ENCODE measurements around the gene ATMIN.

Gene ATMIN

DNA sequence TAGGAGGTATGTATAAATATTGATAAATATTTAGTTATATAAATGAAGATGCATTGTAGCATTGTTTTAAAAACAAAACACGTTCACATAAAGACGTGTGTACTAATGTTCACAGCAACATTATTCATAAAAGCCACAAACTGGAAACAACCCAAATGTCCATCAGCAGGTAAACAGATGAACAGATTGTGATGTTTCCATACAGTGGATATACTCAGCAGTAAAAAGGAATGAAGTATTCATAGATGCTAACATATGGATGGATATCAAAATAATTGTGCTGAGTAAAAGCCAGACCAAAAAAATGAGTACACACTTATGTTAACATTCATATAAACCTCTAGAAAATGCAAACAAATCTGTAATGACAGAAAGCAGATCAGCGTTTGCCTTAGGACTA lies 22.7 kb upstream of the ATMIN start:
- Histone ChIP-seq H3K36me3 (ENCODE audit: low read depth) (peaks cover 77% of the 10 kb centered on the region), H3K27me3 (ENCODE audit: insufficient read depth, poor library complexity, severe bottlenecking) (no peaks in the 10 kb centered on the region), H3K4me1 (ENCODE audit: insufficient read depth, poor library complexity, severe bottlenecking) (peaks cover 3% of the 10 kb centered on the region), H3K4me3 (ENCODE audit: severe bottlenecking) (no peak overlapping the region), H3K9me3 (ENCODE audit: severe bottlenecking) (no peaks in the 10 kb centered on the region), H3K27ac (ENCODE audit: poor library complexity, severe bottlenecking) (no peak overlapping the region)
- TF ChIP-seq, protein P1, sequence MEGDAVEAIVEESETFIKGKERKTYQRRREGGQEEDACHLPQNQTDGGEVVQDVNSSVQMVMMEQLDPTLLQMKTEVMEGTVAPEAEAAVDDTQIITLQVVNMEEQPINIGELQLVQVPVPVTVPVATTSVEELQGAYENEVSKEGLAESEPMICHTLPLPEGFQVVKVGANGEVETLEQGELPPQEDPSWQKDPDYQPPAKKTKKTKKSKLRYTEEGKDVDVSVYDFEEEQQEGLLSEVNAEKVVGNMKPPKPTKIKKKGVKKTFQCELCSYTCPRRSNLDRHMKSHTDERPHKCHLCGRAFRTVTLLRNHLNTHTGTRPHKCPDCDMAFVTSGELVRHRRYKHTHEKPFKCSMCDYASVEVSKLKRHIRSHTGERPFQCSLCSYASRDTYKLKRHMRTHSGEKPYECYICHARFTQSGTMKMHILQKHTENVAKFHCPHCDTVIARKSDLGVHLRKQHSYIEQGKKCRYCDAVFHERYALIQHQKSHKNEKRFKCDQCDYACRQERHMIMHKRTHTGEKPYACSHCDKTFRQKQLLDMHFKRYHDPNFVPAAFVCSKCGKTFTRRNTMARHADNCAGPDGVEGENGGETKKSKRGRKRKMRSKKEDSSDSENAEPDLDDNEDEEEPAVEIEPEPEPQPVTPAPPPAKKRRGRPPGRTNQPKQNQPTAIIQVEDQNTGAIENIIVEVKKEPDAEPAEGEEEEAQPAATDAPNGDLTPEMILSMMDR (IDR thresholded peaks at IDR 0.05; ENCODE audit: poor library complexity, severe bottlenecking), result no peak
- no peak for DNase-seq (ENCODE audit: low spot score)
- ATAC-seq (ENCODE audit: low read depth), result no peak

DNA sequence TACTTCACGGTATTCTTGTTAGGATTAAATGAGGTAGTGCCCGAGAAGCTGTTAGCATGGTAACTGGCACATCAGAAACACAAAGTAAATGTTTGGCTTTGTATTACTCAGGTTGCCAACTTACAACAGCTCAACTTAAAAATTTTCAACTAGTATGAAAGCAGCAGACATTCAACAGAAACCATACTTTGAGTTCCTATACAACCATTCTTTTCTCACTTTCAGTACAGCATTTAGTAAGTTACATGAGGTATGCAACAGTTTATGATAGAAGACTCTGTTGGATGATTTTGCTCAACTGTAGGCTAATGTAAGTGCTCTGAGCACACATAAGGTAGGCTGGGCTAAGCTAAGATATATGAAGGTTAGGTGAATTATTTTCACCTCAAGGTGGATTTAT lies 21.0 kb upstream of the ATMIN start:
- TF ChIP-seq, protein P1 (IDR thresholded peaks at IDR 0.05; ENCODE audit: poor library complexity, severe bottlenecking), result no peak
- ATAC-seq (ENCODE audit: low read depth) (no peak), DNase-seq (ENCODE audit: low spot score) (no peak)
- Histone ChIP-seq H3K4me3 (ENCODE audit: severe bottlenecking) (no peak overlapping the region), H3K27ac (ENCODE audit: poor library complexity, severe bottlenecking) (no peak overlapping the region), H3K27me3 (ENCODE audit: insufficient read depth, poor library complexity, severe bottlenecking) (no peaks in the 10 kb centered on the region), H3K9me3 (ENCODE audit: severe bottlenecking) (no peaks in the 10 kb centered on the region), H3K4me1 (ENCODE audit: insufficient read depth, poor library complexity, severe bottlenecking) (no peaks in the 10 kb centered on the region), H3K36me3 (ENCODE audit: low read depth) (peaks cover 86% of the 10 kb centered on the region)

DNA sequence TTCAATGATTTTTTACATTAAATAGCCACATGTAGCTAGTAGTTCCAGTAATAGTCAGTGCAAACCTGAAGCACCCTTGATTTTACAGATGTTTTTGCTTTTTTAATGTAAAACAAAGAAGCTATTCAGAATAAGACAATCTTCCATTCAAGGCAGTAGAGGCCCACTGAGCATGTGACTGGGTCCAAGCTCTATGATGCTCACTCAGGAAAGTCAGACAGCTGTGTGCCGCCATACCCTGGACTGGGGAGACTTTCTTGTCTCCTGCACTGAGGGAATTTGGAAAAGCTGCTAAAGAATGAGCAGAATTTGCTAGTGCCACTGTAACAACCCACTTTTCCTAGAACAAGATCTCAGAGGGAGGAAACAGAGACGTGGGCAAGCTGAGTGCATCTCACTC lies 17.1 kb upstream of the ATMIN start:
- Histone ChIP-seq H3K4me1 (ENCODE audit: insufficient read depth, poor library complexity, severe bottlenecking) (no peaks in the 10 kb centered on the region), H3K27ac (ENCODE audit: poor library complexity, severe bottlenecking) (no peak overlapping the region), H3K27me3 (ENCODE audit: insufficient read depth, poor library complexity, severe bottlenecking) (no peaks in the 10 kb centered on the region), H3K36me3 (ENCODE audit: low read depth) (peaks cover 96% of the 10 kb centered on the region), H3K4me3 (ENCODE audit: severe bottlenecking) (no peak overlapping the region), H3K9me3 (ENCODE audit: severe bottlenecking) (no peaks in the 10 kb centered on the region)
- DNase-seq (ENCODE audit: low spot score) (no peak), ATAC-seq (ENCODE audit: low read depth) (no peak)
- TF ChIP-seq, protein P1 (IDR thresholded peaks at IDR 0.05; ENCODE audit: poor library complexity, severe bottlenecking), result no peak

DNA sequence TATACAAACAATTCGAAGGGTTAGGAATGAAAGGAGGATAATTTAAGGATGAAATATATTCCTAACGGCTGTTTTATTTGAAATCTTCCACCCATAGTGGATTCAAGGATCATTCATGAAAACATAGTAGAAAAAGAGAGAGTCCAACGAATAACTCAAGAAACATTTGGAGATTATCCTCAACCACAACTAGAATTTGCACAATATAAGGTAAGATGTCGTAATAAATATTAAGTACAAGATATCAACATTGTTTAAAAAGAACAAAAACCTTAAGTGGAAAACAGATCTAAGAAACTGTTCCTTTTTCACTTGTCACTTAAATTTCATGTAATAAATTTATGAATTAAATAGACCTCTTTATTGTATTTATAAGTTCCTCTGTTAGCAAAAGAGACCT lies 9.2 kb upstream of the ATMIN start:
- H3K36me3 ChIP-seq (ENCODE audit: low read depth), result peaks cover 83% of the 10 kb centered on the region
- H3K4me3 ChIP-seq (ENCODE audit: severe bottlenecking), result no peak overlapping the region
- no peaks in the 10 kb centered on the region for H3K9me3 ChIP-seq (ENCODE audit: severe bottlenecking)
- no peak overlapping the region for H3K27ac ChIP-seq (ENCODE audit: poor library complexity, severe bottlenecking)
- ATAC-seq (ENCODE audit: low read depth), result no peak
- no peaks in the 10 kb centered on the region for H3K27me3 ChIP-seq (ENCODE audit: insufficient read depth, poor library complexity, severe bottlenecking)
- no peaks in the 10 kb centered on the region for H3K4me1 ChIP-seq (ENCODE audit: insufficient read depth, poor library complexity, severe bottlenecking)
- TF ChIP-seq, protein P1 (IDR thresholded peaks at IDR 0.05; ENCODE audit: poor library complexity, severe bottlenecking), result no peak
- DNase-seq (ENCODE audit: low spot score), result no peak

DNA sequence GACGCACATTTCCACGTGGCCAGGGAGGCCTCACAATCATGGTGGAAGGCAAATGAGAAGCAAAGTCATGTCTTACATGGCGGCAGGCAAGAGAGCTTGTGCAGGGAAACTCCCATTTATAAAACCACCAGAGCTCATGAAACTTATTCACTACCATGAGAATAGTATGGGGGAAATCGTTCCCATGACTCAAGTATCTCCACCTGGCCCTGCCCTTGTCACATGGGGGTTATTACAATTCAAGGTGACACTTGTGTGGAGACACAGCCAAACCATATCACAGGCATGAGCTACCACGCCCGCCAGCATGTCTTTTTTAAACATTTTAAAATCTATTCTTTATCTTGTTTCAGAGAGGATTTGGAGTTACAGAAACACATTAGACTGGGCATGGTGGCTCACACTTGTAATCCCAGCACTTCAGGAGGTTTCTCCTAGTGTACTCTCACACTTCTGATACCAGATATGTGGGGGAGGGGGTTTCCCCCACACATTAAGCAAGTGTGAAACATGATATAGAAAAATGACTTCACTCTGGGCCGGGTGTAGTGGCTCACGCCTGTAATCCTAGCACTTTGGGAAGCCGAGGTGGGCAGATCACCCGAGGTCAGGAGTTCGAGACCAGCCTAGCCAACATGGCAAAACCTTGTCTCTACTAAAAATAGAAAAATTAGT lies 5.6 kb upstream of the ATMIN start:
- H3K27me3 ChIP-seq (ENCODE audit: insufficient read depth, poor library complexity, severe bottlenecking), result no peaks in the 10 kb centered on the region
- H3K9me3 ChIP-seq (ENCODE audit: severe bottlenecking), result no peaks in the 10 kb centered on the region
- DNase-seq (ENCODE audit: low spot score), result no peak
- ATAC-seq (ENCODE audit: low read depth), result no peak
- H3K36me3 ChIP-seq (ENCODE audit: low read depth), result peaks cover 49% of the 10 kb centered on the region
- TF ChIP-seq, protein P1 (IDR thresholded peaks at IDR 0.05; ENCODE audit: poor library complexity, severe bottlenecking), result no peak
- H3K4me1 ChIP-seq (ENCODE audit: insufficient read depth, poor library complexity, severe bottlenecking), result no peaks in the 10 kb centered on the region
- no peak overlapping the region for H3K4me3 ChIP-seq (ENCODE audit: severe bottlenecking)
- H3K27ac ChIP-seq (ENCODE audit: poor library complexity, severe bottlenecking), result no peak overlapping the region

Measured in RWPE2 (cell line).